Effector memory CD4-positive, alpha-beta T cell (primary cell): ENCODE results near the gene OXNAD1.

Experiments
- DNase-seq, 3 donors: peaks; one replicate each; pipeline ENCODE4 v3.0.0-alpha.2; 2020
- H3K27ac ChIP-seq: 2 replicates; pipeline ENCODE4 v1.7.0; 2013; ENCODE audit warnings: mild to moderate bottlenecking, low read length, moderate library complexity; ENCODE audit not compliant: insufficient read depth, poor library complexity, severe bottlenecking
- H3K27me3 ChIP-seq: replicated peaks from 2 replicates; pipeline ENCODE4 v1.7.0; 2013; ENCODE audit warnings: mild to moderate bottlenecking, low read length; ENCODE audit not compliant: insufficient read depth, control insufficient read depth, poor library complexity, severe bottlenecking
- H3K36me3 ChIP-seq: 2 replicates; pipeline ENCODE4 v1.7.0; 2013; ENCODE audit warnings: mild to moderate bottlenecking, low read length, moderate library complexity; ENCODE audit not compliant: control insufficient read depth, insufficient read depth
- H3K4me1 ChIP-seq: 2 replicates; pipeline ENCODE4 v1.7.0; 2013; ENCODE audit warnings: low read length, mild to moderate bottlenecking; ENCODE audit not compliant: control insufficient read depth, insufficient read depth, poor library complexity, severe bottlenecking
- H3K4me3 ChIP-seq: 2 replicates; pipeline ENCODE4 v1.7.0; 2013; ENCODE audit warnings: low read length, low read depth, mild to moderate bottlenecking; ENCODE audit not compliant: insufficient read depth, poor library complexity, severe bottlenecking
- H3K9me3 ChIP-seq: 2 replicates; pipeline ENCODE4 v1.7.0; 2013; ENCODE audit warnings: mild to moderate bottlenecking, low read length, moderate library complexity; ENCODE audit not compliant: control insufficient read depth

The OXNAD1 gene

GRCh38 chr3:16347548-16347947, 82.5 kb downstream of the OXNAD1 start:
- H3K4me3 ChIP-seq = no peak overlapping the region
- H3K4me1 ChIP-seq = no peaks in the 10 kb centered on the region
- peaks cover 35% of the 10 kb centered on the region for H3K36me3 ChIP-seq
- H3K27ac ChIP-seq = no peak overlapping the region
- no peaks in the 10 kb centered on the region for H3K27me3 ChIP-seq
- H3K9me3 ChIP-seq = no peaks in the 10 kb centered on the region
- DNase-seq = no peak

- no peaks in the 10 kb centered on the region for H3K9me3 ChIP-seq
- no peaks in the 10 kb centered on the region for H3K4me1 ChIP-seq
- no peaks in the 10 kb centered on the region for H3K27me3 ChIP-seq
- no peak for DNase-seq
- no peak overlapping the region for H3K4me3 ChIP-seq
- H3K36me3 ChIP-seq = peaks cover 41% of the 10 kb centered on the region
- no peak overlapping the region for H3K27ac ChIP-seq
Observed at GRCh38 chr3:16349986-16350596, 85.1 kb downstream of the OXNAD1 start.

- Histone ChIP-seq H3K4me3 (no peak overlapping the region), H3K27ac (no peak overlapping the region), H3K27me3 (no peaks in the 10 kb centered on the region), H3K9me3 (no peaks in the 10 kb centered on the region), H3K4me1 (no peaks in the 10 kb centered on the region), H3K36me3 (peaks cover 39% of the 10 kb centered on the region)
- no peak for DNase-seq
Observed at GRCh38 chr3:16350597-16351318, 85.7 kb downstream of the OXNAD1 start.

GRCh38 chr3:16352428-16352827, 87.4 kb downstream of the OXNAD1 start:
- Histone ChIP-seq H3K4me3 (no peak overlapping the region), H3K9me3 (no peaks in the 10 kb centered on the region), H3K27me3 (no peaks in the 10 kb centered on the region), H3K27ac (no peak overlapping the region), H3K4me1 (no peaks in the 10 kb centered on the region), H3K36me3 (peaks cover 42% of the 10 kb centered on the region)
- DNase-seq = no peak

GRCh38 chr3:16354291-16354690, 89.3 kb downstream of the OXNAD1 start:
- H3K36me3 ChIP-seq = peaks cover 39% of the 10 kb centered on the region
- no peaks in the 10 kb centered on the region for H3K4me1 ChIP-seq
- no peak overlapping the region for H3K27ac ChIP-seq
- DNase-seq = no peak
- H3K27me3 ChIP-seq = no peaks in the 10 kb centered on the region
- H3K4me3 ChIP-seq = no peak overlapping the region
- no peaks in the 10 kb centered on the region for H3K9me3 ChIP-seq
